HG02970 (cell line): Measurements from ENCODE around the gene HSF2BP.
"Not testable (repeated sequence)": the region's sequence is repeated elsewhere in the genome, so short reads cannot be mapped to it uniquely, and the experiment has no call there.

Experiments
- ATAC-seq: cut with Tn5 transposase; IDR thresholded peaks from one replicate; pipeline ENCODE4 v1.9.1; 2021; ENCODE audit warnings: mild to moderate bottlenecking, moderate library complexity, moderate number of reproducible peaks; ENCODE audit not compliant: unreplicated experiment, low FRiP score

The HSF2BP gene

GRCh38 chr21:43653626-43654025 is 5.7 kb downstream of the HSF2BP start:
- no peak for ATAC-seq

- no peak for ATAC-seq
Measured at GRCh38 chr21:43652616-43653015, 6.7 kb downstream of the HSF2BP start.

GRCh38 chr21:43651926-43652325 is 7.4 kb downstream of the HSF2BP start:
- ATAC-seq = not testable (repeated sequence)

- ATAC-seq = no peak
Measured at GRCh38 chr21:43648171-43648570, 11.1 kb downstream of the HSF2BP start.

GRCh38 chr21:43646550-43647260 is 12.6 kb downstream of the HSF2BP start:
- ATAC-seq = peak; percentile 75

GRCh38 chr21:43645976-43646375 is 13.3 kb downstream of the HSF2BP start:
- ATAC-seq = no peak

GRCh38 chr21:43645136-43645891 is 14.0 kb downstream of the HSF2BP start:
- no peak for ATAC-seq

- ATAC-seq = no peak
Measured at GRCh38 chr21:43644609-43645008, 14.7 kb downstream of the HSF2BP start.

GRCh38 chr21:43644071-43644470 is 15.2 kb downstream of the HSF2BP start:
- ATAC-seq = no peak

GRCh38 chr21:43643193-43643592 is 16.1 kb downstream of the HSF2BP start:
- no peak for ATAC-seq

- no peak for ATAC-seq
Measured at GRCh38 chr21:43640400-43640799, 18.9 kb downstream of the HSF2BP start.

- ATAC-seq = no peak
Measured at GRCh38 chr21:43639470-43640353, 19.6 kb downstream of the HSF2BP start.

- no peak for ATAC-seq
Measured at GRCh38 chr21:43637530-43638158, 21.6 kb downstream of the HSF2BP start.

- no peak for ATAC-seq
Measured at GRCh38 chr21:43635436-43635835, 23.9 kb downstream of the HSF2BP start.

GRCh38 chr21:43634618-43635017 is 24.7 kb downstream of the HSF2BP start:
- no peak for ATAC-seq

- no peak for ATAC-seq
Measured at GRCh38 chr21:43632373-43632905, 26.8 kb downstream of the HSF2BP start.

GRCh38 chr21:43631411-43632107 is 27.7 kb downstream of the HSF2BP start:
- no peak for ATAC-seq

GRCh38 chr21:43627527-43627926 is 31.8 kb downstream of the HSF2BP start:
- no peak for ATAC-seq

- no peak for ATAC-seq
Measured at GRCh38 chr21:43626390-43626789, 32.9 kb downstream of the HSF2BP start.

GRCh38 chr21:43624339-43624738 is 34.9 kb downstream of the HSF2BP start:
- no peak for ATAC-seq
